IPS-18c (cell line): ENCODE results near the gene WBP11.
"Not testable (repeated sequence)": the region's sequence is repeated elsewhere in the genome, so short reads cannot be mapped to it uniquely, and the experiment has no call there.

Source experiments
- H3K4me3 ChIP-seq: 2 replicates; pipeline ENCODE4 v1.7.0; 2013; ENCODE audit warnings: low read depth, mild to moderate bottlenecking, low read length, moderate library complexity; ENCODE audit not compliant: insufficient read depth
- H3K9me3 ChIP-seq: one replicate; pipeline ENCODE4 v1.6.1; 2013; ENCODE audit warnings: mild to moderate bottlenecking, low read length, moderate library complexity; ENCODE audit not compliant: control insufficient read depth, insufficient read depth

WBP11 gene

DNA sequence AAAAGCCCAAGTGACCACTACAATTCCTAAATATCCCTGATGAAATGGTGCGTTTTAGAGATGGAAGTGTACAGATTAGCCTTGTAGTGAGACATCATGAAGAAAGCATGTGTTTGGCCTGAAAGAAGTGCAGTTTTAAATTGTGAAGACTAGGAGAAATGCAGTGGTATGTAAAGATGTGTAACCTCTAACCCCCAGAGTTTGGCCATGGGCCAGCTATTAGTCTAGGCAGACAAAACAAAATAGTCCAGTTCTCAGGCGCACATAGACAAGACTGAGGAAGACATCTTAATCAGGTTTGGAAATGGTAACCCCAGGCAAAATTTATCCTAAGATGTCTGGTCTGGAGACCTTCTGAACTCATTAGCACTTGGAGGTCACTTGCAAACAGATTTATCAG, 23.4 kb downstream of the WBP11 start:
- Histone ChIP-seq H3K9me3 (no peaks in the 10 kb centered on the region), H3K4me3 (no peak overlapping the region)

GRCh38 chr12:14777271-14777670, 26.0 kb downstream of the WBP11 start:
- H3K9me3 ChIP-seq: no peaks in the 10 kb centered on the region
- H3K4me3 ChIP-seq: no peak overlapping the region

- H3K4me3 ChIP-seq: no peak overlapping the region
- no peaks in the 10 kb centered on the region for H3K9me3 ChIP-seq
These were observed 26.9 kb downstream of the WBP11 start for GRCh38 chr12:14776236-14776961.

GRCh38 chr12:14775636-14775980, 27.7 kb downstream of the WBP11 start:
- Histone ChIP-seq H3K9me3 (no peaks in the 10 kb centered on the region), H3K4me3 (peak overlapping the region; percentile 91; the same call in 1 of the 2 replicates)

- H3K4me3 ChIP-seq: peak overlapping the region; percentile 91
- H3K9me3 ChIP-seq: peaks cover under 1% of the 10 kb centered on the region
These were observed 28.2 kb downstream of the WBP11 start for GRCh38 chr12:14774906-14775635.

DNA sequence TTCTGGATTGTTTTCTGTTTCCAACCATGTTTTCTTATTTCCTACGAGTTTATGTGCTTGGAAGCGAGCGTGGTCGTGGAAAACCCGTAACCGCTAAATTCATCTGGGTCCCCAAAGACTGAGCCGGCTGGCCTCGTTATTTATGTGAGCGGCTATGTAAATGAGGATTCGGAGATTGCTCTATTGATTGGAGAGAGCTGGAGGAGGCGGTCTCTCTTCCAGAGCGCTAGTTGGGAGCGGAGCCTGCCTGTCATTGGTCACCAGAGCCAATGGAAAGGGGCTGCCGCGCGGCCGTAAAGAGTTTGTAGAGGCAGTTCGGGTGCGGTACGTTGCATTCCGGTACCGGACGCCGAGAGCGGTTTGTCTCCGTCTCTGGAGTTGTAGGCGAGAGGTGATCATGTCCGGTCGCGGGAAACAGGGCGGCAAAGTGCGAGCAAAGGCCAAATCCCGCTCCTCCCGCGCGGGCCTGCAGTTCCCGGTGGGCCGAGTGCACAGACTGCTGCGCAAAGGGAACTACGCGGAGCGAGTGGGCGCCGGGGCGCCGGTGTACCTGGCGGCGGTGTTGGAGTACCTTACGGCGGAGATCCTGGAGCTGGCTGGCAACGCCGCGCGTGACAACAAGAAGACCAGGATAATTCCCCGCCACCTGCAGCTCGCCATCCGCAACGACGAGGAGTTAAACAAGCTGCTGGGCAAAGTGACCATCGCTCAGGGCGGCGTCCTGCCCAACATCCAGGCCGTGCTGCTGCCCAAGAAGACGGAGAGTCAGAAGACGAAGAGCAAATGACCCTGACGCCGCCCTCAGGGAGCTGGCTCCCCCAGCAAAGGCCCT, 29.0 kb downstream of the WBP11 start:
- Histone ChIP-seq H3K9me3 (peaks cover 2% of the 10 kb centered on the region), H3K4me3 (peak overlapping the region; percentile 91)

GRCh38 chr12:14773685-14774073, 29.6 kb downstream of the WBP11 start:
- Histone ChIP-seq H3K4me3 (peak overlapping the region; percentile 91), H3K9me3 (peaks cover 2% of the 10 kb centered on the region)

DNA sequence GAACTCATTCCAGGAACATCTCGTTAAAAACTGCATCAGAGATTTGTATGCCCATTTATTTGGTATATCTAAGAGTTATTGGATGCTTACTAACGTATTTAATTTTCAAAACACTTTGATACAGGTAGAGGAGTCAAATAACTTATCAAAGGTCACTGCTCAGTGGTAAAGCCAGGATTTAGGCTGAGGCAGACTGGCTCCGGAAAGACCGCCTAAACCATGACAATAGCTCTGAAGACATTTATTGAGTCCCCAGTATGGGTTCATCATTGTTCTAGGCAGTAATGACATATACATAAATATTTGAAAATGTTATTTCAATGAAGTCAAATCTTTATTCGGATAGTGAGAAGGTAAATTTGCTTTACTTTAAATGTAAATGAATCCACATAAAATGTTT, 30.3 kb downstream of the WBP11 start:
- Histone ChIP-seq H3K4me3 (no peak overlapping the region), H3K9me3 (peaks cover 2% of the 10 kb centered on the region)

DNA sequence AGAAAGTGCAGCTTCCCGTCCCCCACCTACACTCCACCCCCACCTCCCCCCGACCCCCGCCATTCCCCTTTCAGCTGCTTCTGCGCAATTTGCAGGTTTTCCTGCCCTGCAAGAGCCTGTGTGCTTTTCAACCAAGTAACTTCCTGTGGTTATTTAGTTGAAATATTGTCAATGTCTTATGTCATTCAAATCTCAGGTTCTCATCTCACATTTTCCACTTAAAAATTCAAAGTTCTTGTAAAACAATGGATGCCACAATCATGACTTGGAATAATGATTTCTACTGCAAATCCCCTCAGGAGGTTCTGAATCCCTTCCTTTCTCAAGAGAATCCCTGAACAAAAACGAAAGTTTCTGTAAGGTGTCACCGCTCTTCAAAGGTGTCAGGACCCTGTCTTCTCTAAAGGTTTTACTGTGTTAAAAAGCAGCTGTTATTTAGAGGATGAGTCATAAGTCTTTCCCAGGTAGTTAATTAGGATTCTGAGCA, 31.6 kb downstream of the WBP11 start:
- H3K9me3 ChIP-seq: peaks cover 2% of the 10 kb centered on the region
- no peak overlapping the region; the same call in 1 of the 2 replicates for H3K4me3 ChIP-seq

GRCh38 chr12:14770496-14771461, 32.5 kb downstream of the WBP11 start:
- Histone ChIP-seq H3K4me3 (peak overlapping the region; percentile 95), H3K9me3 (peaks cover 2% of the 10 kb centered on the region)

DNA sequence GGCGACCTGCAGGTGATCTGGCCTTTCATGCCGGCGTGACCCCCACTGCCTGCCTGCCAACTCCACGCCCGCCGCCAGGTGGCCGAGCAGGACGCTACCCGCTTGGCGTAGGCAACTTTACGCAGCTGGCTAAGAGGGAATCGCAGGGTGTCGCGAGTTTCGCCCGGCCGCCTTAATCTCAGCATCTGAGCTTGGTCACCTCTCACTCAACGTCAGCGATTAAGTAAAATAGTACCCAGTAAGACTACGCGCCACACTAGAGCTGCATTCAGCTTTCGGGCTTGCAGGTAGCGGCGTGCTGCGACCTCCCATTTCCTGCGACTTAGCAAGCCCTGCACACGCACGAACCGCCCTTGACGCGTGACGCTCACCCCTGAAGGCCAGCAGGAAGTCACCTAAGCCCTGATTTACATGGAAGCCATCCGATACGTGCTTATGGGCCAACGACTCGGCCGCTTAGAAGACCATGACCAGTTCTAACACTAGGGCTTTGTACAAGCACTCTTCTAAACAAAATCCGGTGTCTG, 33.2 kb downstream of the WBP11 start:
- Histone ChIP-seq H3K9me3 (peaks cover 2% of the 10 kb centered on the region), H3K4me3 (peak overlapping the region; percentile 95)

GRCh38 chr12:14769466-14769968, 33.8 kb downstream of the WBP11 start:
- Histone ChIP-seq H3K9me3 (peaks cover 2% of the 10 kb centered on the region), H3K4me3 (peak overlapping the region; percentile 95)

- H3K9me3 ChIP-seq: peaks cover 2% of the 10 kb centered on the region
- H3K4me3 ChIP-seq: peak overlapping the region; percentile 95
These were observed 34.4 kb downstream of the WBP11 start for GRCh38 chr12:14768823-14769405.

DNA sequence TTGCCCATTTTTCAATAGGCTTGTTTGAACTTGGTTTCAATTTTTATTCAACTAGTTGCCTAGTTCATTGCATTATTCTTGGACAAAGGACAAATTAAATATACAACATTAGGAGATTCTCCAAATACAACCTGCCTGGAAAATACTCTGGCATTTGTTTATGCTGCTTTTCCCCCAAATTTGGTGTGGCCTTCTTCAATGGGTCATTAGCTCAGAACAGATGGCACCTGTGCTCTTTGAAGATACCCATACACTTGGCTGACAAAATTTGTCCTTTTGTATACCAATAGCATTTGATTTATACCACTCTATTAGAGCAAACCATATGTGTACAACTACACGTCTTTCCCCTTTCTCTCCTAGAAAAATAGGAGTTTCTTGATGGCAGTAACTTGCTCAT, 35.7 kb downstream of the WBP11 start:
- peaks cover 2% of the 10 kb centered on the region for H3K9me3 ChIP-seq
- no peak overlapping the region for H3K4me3 ChIP-seq

GRCh38 chr12:14766649-14767215, 36.5 kb downstream of the WBP11 start:
- H3K9me3 ChIP-seq: peaks cover 2% of the 10 kb centered on the region
- H3K4me3 ChIP-seq: no peak overlapping the region

- H3K9me3 ChIP-seq, H3K4me3 ChIP-seq: not testable (repeated sequence)
These were observed 37.3 kb downstream of the WBP11 start for GRCh38 chr12:14766020-14766419.
